Middle frontal gyrus (tissue), 1 donor: ENCODE measurements around the gene CACNA2D3.

Experiments
- DNase-seq: peaks from one replicate; pipeline ENCODE4 v3.0.0-alpha.2; 2015; ENCODE audit warnings: low spot score; ENCODE audit errors: extremely low spot score

CACNA2D3 gene

DNA sequence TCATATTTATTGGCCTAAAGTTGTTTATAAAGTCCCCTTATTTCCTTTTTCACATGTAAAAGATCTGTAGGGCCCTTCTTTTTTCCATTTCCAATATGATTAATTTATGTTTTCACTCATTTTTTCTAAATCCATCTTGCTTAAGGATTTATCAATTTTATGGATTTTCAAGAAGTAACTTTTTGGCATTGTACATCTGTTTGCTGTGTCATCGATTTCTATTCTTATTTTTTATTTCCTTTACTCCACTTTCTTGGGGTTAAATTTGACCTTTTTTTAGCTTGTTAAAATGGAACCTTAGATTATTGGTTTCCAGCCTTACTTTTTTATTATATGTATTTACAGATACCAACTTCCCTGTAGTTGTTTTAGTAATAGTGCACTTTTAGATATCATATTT lies 597.6 kb downstream of the CACNA2D3 start:
- no peak for DNase-seq

DNA sequence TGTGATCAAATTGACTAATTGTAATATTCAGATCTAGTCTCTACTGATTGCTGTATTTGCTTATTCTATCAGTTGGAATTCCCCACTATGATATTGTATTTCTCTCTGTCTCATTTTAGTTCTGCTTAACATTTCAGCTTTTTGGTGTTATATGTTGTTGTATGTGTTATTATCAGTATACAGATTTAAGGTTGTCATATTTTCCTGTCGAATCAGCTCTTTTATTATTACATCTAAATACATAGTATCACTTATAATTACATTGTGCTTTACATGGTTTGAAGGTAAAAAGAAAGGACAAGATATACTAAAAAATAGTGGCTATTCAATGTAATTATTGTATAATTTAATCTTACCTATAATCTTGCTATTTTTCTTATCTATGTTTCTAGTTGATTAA lies 598.3 kb downstream of the CACNA2D3 start:
- no peak for DNase-seq

- DNase-seq = no peak
Observed at GRCh38 chr3:54731732-54732445, 609.5 kb downstream of the CACNA2D3 start.

DNA sequence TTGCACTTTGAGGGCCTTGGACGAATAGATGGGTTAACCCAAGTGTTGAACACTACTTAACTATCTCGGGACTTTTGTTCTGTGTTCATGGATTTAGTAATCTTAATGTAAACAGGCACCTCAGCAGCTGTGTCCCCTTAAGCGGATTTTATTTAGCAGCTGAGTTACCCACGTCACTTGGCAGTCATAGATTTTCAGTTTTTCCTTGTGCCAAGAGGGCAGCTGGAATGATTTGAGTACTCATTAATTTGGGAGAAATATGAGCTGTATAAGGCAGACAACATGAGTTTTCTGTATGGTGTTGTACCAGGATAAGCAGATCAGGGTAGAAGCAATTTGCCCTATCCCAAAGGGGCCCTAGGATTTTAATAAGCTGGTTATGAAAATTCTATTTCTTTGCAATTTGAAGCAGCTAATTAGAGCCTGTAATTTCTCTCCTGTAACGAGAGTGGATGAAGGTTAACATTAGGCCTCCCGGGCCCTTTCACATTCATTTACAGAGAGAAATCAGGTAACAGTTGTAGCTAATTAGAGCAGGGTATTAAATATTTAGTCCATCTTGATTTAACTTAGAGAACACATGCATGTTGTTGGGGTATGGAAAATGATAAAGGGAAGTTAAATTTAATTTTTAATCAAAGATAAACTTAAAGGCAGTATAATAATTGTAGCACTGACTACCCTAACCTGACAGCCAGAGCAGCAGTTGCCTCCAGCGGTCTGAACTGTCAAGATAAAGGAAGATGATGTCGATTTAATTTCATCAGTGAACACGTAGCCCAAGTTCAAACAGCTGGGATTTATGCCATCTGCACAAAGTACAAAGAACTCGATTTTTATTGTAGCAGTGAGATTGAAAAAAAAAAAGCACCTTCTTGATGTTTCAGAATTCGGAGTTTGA lies 611.0 kb downstream of the CACNA2D3 start:
- DNase-seq = no peak

DNA sequence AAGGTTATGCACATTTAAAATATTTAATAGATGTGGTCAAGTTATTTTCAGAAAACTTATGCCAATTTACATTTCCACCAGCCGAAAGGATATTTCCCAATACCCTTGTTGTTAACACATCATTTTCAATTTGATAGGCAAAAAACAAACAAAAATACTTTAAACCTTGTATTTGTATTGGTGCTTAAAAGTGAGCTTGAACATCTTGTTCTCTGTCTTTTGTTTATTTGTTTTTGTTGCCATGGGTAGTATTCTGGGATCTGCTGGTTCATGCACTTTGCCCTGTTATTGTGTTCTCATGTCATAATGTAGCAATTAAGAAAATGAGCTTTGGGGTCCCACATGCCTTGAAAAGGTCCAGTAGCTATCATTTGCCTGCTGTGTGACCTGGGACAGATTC lies 614.1 kb downstream of the CACNA2D3 start:
- DNase-seq = no peak

DNA sequence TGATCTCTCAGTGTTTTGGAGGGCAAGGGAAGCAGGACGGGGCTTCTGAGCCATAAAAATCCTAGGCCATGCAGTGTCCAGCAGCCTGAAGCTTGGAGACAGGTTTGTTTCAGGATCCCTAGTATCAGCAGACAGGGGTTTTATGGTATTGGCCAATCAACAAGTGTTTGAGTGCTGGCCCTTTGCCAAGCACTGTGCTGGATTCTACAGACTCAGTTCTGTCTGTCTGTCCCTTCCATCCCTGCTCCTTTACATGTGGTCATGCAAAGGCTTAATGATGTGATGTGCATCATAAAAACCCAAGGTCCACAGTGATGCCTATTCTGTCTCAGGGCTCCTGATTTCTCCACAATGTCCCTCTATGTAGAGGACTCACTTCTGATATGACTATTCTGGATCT lies 621.4 kb downstream of the CACNA2D3 start:
- no peak for DNase-seq

GRCh38 chr3:54744291-54744690 lies 621.9 kb downstream of the CACNA2D3 start:
- DNase-seq = no peak

- no peak for DNase-seq
Observed at GRCh38 chr3:54745843-54746242, 623.5 kb downstream of the CACNA2D3 start.

DNA sequence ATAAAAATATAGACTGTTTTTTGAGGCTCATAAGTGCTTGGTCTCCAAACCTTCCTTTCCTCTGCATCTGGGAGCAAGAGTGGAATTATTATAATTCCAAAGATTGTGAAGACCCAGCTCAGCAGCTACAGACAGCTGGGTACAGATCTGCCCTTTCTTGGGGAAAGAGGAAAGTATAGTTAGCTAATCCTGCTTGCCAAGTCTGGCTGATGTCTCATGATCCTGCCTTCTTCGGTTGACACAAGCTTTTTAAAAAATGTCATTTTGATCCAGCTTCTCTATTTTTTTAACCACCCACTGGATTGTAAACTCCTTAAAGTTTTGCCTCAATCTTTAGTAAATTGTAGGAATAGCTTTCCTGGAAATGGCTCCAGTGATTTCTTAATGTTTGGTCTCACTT lies 624.4 kb downstream of the CACNA2D3 start:
- DNase-seq = no peak

DNA sequence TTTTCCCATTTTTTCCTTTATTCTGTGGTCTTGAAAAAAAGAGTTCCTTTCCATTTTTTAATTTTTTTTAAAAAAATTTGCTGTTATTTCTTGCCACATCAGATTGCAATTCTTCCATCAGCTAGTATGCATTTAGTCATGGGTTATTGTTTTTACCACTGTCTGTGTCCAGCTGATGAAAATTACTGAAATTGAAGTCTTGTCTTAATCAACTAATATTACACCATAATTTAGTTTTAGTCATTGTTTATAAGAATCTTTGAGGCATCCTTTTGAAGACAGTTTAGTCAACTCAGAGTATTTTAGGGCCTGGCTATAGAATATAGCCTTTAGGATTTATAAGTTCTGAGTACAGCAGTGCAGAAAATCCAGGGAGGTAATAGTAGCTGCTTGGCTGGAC lies 633.4 kb downstream of the CACNA2D3 start:
- no peak for DNase-seq

- no peak for DNase-seq
Observed at GRCh38 chr3:54756330-54756731, 634.0 kb downstream of the CACNA2D3 start.

GRCh38 chr3:54758461-54758860 lies 636.1 kb downstream of the CACNA2D3 start:
- DNase-seq = no peak

GRCh38 chr3:54759166-54759565 lies 636.8 kb downstream of the CACNA2D3 start:
- DNase-seq = no peak

DNA sequence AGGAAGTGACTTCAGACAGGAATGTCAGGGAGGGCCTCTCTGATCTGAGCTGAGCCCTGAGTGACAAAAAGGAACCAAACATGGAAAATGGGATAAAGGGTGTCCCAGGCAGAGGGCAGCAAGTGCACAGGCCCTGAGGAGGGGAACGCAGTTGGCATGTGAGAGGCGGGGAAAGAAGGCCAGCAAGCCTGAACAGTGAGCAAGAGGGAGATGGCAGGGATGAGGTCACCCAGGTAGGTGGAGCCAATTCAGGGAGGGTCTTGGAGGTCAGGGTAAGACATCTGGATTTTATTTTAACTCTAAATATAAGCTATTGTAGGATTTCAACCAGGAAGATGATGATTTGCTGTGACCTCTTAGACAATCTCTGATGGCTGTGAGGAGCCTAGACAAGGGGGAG lies 637.8 kb downstream of the CACNA2D3 start:
- no peak for DNase-seq

GRCh38 chr3:54761637-54762036 lies 639.3 kb downstream of the CACNA2D3 start:
- no peak for DNase-seq

GRCh38 chr3:54764911-54765310 lies 642.6 kb downstream of the CACNA2D3 start:
- no peak for DNase-seq

DNA sequence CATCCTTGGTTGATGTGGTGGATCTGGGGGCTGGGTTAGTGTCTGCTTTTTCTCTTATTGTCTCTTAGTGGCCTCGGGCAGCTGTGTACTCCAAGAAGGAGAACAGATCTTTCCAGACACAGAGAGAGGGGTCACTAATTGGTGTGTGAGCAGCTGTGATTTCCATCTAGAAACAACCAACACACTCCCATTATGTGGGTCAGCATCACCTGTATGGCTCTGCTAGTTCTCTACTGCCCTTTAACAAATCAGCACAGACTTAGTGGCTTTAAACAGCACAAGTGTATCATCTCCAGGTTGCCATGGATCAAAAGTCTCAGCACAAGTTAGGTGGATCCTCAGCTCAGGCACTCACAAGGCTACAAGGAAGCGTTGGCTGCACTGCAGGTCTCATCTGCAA lies 648.7 kb downstream of the CACNA2D3 start:
- no peak for DNase-seq

DNA sequence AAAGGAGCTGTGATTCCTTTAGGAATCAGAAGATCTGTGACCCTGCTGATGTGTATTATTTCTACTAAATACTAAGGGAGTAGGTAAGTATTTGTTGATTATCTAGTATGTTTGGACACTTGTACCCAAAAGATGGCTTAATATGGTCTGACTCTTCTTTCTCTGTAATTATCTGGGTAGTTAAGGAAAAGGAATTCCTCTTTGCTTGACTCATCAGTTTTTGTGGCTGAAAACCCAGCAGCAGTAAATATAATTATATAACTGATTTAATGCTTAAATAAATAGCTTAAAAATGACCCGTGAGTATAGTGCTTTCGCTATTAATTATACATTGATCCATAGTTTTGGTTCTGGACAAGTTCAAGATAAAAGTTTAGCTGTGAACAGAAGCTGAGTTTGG lies 649.7 kb downstream of the CACNA2D3 start:
- DNase-seq = no peak

DNA sequence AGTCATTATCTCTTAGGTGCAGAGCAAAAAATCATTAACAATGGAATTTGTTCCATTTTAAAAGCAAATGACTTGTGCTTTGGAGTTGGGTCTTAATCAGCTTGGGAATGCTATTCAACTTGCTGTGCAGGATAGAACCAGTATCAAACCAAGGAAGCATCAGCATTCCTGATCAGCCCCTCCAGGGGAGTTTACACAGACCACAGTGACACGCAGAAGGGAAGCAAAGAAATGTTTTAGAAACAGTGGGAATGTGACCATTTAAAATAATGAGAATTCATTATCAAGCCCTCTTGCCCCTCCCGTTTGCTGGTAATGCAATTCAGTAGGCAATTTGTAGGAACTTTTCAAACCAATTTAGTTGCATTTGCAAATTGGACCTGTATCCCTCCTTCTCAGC lies 650.4 kb downstream of the CACNA2D3 start:
- no peak for DNase-seq

DNA sequence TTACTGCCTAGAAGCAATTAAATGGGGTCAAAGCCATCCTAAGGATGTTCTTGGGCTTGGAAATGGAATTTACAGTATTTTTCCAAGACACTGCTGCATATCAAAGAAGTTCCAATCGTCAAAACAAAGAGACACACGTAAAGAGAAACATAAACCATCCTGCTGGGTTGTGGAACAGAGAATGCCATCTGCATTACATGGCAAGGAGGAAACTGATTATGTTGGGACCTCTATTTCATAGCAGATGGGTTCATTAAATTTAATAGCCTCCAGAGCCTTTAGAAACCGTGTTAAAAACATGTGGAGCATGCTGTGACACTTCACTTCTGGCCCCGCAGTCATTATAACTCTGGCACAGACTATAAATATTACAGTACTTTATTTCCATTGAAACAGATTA lies 650.9 kb downstream of the CACNA2D3 start:
- no peak for DNase-seq

DNA sequence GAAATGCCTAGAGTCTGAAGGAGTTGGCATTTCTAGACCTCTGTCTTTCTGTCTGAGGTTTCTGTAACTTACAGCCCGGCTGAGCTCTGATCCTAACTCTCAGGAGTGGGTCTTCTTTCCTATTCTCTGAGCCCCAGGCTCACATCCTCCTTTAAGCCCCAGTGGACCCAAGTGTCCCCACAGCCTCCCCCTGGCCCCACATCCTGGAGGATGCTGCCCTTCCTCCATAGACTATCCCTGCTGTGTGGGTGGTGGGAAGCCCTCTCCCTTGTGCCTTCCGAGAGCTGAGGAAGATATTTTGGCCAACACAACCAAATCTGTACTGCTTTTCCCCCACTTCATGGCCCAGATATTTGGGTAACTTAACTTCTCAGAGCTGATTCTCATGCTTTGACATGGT lies 654.2 kb downstream of the CACNA2D3 start:
- DNase-seq = no peak

GRCh38 chr3:54777141-54777540 lies 654.8 kb downstream of the CACNA2D3 start:
- DNase-seq = no peak

DNA sequence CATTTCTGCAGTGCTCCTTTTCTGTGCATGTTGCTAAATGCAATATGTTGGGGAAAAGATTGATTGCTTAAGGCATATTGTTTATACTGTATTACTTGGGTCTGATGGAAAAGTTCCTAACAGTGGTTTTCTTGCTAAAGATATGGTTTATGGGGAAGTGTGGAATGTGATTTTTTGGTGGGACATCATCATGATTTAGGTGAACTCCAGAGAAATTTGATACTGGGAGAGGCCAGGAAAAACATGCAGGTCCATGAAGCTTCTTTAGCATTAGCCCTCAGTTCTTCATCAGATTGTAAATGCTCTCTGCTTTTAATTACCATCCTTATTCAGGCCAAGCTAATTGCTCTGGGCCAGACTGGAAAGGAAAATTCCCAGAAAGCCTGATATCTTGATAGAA lies 658.0 kb downstream of the CACNA2D3 start:
- no peak for DNase-seq
